Esophagus squamous epithelium (tissue), 5 donors: ENCODE results near the gene MTERF4. TPM values are rescaled to one million over a fixed set of nuclear protein-coding genes. Genes with fewer than 3 reads are reported as not detected.

Experiments
- DNase-seq: peaks from one replicate; lab custom pipeline; 2025; lab: John Stamatoyannopoulos, UW
- H3K27ac ChIP-seq, 4 donors: fragments of 200-600 bp; sonication (generic); one replicate each; pipeline ENCODE4 v1.5.1; 2016 to 2019; ENCODE audit warnings: mild to moderate bottlenecking in 1 of 4
- H3K27me3 ChIP-seq, 4 donors: fragments of 200-600 bp; sonication (generic); 1 replicate in 3 of 4; 2 replicates in 1 of 4; pipeline versions ENCODE4 v1.5.1 to v1.6.0; 2017 to 2021; ENCODE audit warnings: antibody characterized with exemption in 1 of 4
- H3K36me3 ChIP-seq, 3 donors: fragments of 200-600 bp; sonication (generic); one replicate each; pipeline ENCODE4 v1.5.1; 2016 to 2019
- H3K4me1 ChIP-seq, 3 donors: fragments of 200-600 bp; sonication (generic); one replicate each; pipeline ENCODE4 v1.5.1; 2017 to 2019
- H3K4me3 ChIP-seq, 4 donors: fragments of 200-600 bp; sonication (generic); 1 replicate in 3 of 4; 2 replicates in 1 of 4; pipeline ENCODE4 v1.5.1; 2016 to 2019; ENCODE audit warnings: mild to moderate bottlenecking in 2 of 4, moderate library complexity in 1 of 4
- H3K9me3 ChIP-seq, 3 donors: fragments of 200-600 bp; sonication (generic); one replicate each; pipeline ENCODE4 v1.5.1; 2016 to 2019
- POLR2A ChIP-seq, 4 donors: fragments of 450-650 bp; IDR thresholded peaks; one replicate each; pipeline ENCODE4 v1.6.1; 2017; ENCODE audit warnings: antibody characterized with exemption in 4 of 4, mild to moderate bottlenecking in 4 of 4, moderate library complexity in 3 of 4
- WGBS, 2 donors: methylation state at CpG; one replicate each; pipeline ENCODE4 v1.1.5; 2018; 5-methylcytosine and 5-hydroxymethylcytosine counted together
- intact Hi-C: fragments of 100-400 bp; cut with DNase I; formaldehyde crosslinking; loops from one replicate; pipeline ENCODE4 v1.15.0; 2022
- total RNA-seq, 4 donors: library from RNA; depleted of rRNA; stranded (reverse); fragments of >200 nt; gene quantifications; one replicate each; pipeline ENCODE4 v1.1.0, GENCODE V29; 2016
- TF ChIP-seq, protein P1 (sequence below), 6 experiments: fragments of 450-650 bp in 4 of 6; fragments of 200-600 bp in 2 of 6; sonication (generic) in 2 of 6; IDR thresholded peaks; one replicate each; pipeline ENCODE4 v1.5.1; 2016 to 2019; ENCODE audit warnings: antibody characterized with exemption in 6 of 6, mild to moderate bottlenecking in 4 of 6, moderate library complexity in 4 of 6
- donor health status: DM: yes; HTN: yes; CAD: no.

The MTERF4 gene
- total RNA-seq, 4 donors from 2014 or later: 27.7 to 37.0 (median 35.4) TPM

DNA sequence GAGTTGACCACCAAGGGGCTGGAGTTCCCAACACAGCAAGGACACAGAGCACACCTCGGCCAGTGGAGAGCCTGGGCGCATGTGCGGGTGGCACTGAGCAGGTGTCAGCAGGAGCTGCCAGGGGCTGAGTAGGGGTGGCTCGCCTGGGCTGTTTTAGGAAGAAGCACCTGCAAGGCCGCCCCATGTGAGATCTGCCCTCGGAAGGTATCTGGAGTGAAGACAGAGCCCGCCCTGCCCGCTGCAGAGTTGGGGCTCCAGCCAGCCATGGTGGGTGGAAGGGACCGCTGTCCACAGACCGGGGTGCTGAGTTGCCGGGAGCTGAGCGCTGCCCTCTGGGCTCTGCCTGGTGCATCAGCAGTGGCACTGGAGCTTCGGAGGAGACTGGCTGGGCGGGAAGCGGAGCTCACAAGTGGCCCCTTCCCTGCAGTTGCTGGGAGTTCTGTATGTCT is 35.2 kb downstream of the MTERF4 start:
- H3K27me3 ChIP-seq: peaks cover 0 to 13% (median 0%) of the 10 kb centered on the region in 4 donors
- TF ChIP-seq, protein P1, sequence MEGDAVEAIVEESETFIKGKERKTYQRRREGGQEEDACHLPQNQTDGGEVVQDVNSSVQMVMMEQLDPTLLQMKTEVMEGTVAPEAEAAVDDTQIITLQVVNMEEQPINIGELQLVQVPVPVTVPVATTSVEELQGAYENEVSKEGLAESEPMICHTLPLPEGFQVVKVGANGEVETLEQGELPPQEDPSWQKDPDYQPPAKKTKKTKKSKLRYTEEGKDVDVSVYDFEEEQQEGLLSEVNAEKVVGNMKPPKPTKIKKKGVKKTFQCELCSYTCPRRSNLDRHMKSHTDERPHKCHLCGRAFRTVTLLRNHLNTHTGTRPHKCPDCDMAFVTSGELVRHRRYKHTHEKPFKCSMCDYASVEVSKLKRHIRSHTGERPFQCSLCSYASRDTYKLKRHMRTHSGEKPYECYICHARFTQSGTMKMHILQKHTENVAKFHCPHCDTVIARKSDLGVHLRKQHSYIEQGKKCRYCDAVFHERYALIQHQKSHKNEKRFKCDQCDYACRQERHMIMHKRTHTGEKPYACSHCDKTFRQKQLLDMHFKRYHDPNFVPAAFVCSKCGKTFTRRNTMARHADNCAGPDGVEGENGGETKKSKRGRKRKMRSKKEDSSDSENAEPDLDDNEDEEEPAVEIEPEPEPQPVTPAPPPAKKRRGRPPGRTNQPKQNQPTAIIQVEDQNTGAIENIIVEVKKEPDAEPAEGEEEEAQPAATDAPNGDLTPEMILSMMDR (IDR thresholded peaks at IDR 0.05): no peak
- TF ChIP-seq POLR2A (IDR thresholded peaks at IDR 0.05): no peak
- intact Hi-C loops: no loop called here
- H3K4me3 ChIP-seq: no peak overlapping the region
- H3K9me3 ChIP-seq: no peaks in the 10 kb centered on the region
- no peak for DNase-seq
- peaks cover 0 to 65% (median 0%) of the 10 kb centered on the region in 3 donors for H3K36me3 ChIP-seq
- 88% methylated on average over 6 of the region's 15 CpGs; no CpG with 5 or more reads in 1 of the 2 donors for WGBS, 2 donors
- no peak overlapping the region for H3K27ac ChIP-seq
- peaks cover 8 to 29% (median 17%) of the 10 kb centered on the region in 3 donors for H3K4me1 ChIP-seq

DNA sequence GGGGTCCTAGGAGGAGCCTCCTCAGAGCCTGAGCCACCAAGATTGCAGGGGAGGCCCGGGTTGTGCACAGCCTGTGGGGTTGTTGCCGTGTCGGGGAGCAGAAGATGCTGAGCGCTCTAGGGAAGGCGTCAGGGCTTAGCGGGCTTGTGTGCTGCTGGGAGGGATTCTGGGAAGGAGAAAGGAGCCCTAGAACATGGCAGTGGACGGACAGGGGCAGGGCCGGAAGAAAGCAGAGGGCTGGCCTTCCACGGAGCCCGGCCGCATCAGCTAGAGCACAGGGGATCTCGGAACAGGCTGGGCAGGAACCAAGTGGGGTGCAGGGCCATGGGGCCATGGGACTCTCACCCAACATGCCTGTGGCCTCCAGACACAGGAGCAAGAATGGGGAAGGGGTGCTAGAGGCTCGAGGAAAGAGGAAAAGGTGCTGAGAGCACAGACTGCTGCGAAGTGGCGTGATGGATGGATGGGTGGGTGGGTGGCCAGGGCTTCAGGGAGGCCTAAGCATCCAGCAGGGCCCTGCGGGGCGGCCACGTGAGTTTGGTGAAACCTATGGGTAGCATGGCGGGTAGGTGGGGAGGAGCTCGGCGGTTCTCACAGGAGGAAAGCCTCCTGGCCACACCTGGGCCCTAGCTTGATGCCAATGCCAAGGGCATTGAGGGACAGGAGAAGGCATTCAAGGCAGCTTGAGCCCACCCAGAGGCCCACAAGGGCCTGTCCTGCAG is 35.8 kb downstream of the MTERF4 start:
- Histone ChIP-seq H3K36me3 (peaks cover 0 to 61% (median 0%) of the 10 kb centered on the region in 3 donors), H3K4me1 (peaks cover 10 to 35% (median 17%) of the 10 kb centered on the region in 3 donors), H3K27me3 (peaks cover 0 to 13% (median 0%) of the 10 kb centered on the region in 4 donors), H3K27ac (no peak overlapping the region), H3K4me3 (no peak overlapping the region), H3K9me3 (no peaks in the 10 kb centered on the region)
- intact Hi-C loops: no loop called here
- no peak for TF ChIP-seq POLR2A (IDR thresholded peaks at IDR 0.05)
- TF ChIP-seq, protein P1 (IDR thresholded peaks at IDR 0.05): no peak
- WGBS, 2 donors: 89 to 90% methylated on average over 13 to 16 of the region's 21 CpGs
- DNase-seq: no peak

DNA sequence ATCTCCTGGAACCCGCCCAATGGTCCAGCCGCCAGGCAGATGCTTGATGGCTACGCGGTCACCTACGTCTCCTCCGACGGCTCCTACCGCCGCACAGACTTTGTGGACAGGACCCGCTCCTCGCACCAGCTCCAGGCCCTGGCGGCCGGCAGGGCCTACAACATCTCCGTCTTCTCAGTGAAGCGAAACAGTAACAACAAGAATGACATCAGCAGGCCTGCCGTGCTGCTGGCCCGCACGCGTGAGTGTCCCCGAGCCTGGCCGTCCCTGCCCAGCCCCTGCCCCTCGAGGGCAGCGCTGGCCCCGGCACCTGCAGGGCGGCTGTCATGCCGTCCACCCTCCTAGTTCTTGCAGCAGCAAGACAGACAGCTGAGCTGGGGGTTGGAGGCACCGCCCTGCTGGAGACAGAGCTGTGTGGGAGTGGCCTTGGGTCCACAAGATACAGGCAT is 36.7 kb downstream of the MTERF4 start:
- peaks cover 0 to 51% (median 0%) of the 10 kb centered on the region in 3 donors for H3K36me3 ChIP-seq
- peaks cover 10 to 44% (median 17%) of the 10 kb centered on the region in 3 donors for H3K4me1 ChIP-seq
- no peak for DNase-seq
- intact Hi-C loops: no loop called here
- H3K9me3 ChIP-seq: no peaks in the 10 kb centered on the region
- no peak for TF ChIP-seq POLR2A (IDR thresholded peaks at IDR 0.05)
- TF ChIP-seq, protein P1 (IDR thresholded peaks at IDR 0.05): no peak
- WGBS, 2 donors: 83 to 93% methylated on average over 1 to 2 of the region's 27 CpGs
- peaks cover 0 to 13% (median 0%) of the 10 kb centered on the region in 4 donors for H3K27me3 ChIP-seq
- no peak overlapping the region for H3K27ac ChIP-seq
- H3K4me3 ChIP-seq: no peak overlapping the region

DNA sequence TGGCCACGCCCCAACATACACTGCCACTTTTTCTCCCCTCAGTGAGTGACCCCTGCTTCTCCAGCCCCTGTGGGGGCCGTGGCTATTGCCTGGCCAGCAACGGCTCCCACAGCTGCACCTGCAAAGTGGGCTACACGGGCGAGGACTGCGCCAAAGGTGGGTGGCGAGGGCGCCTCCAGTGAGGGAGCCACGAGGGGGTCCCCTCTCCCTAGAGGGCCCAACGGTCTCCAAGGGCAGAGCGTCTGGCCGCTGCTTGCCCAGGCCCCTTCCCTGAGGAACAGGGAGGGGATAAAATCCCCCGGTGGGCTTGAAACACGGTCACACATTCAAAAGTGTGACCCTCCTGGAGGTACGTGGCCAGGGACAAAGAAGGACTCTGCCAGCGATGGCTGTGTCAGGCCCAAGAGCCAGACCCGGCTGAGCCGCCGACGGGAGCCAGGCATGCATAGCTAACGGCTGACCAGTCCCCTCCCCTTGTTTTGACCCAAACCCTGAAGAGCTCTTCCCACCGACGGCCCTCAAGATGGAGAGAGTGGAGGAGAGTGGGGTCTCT is 37.2 kb downstream of the MTERF4 start:
- peak overlapping the region in 1 of 4 donors; percentile 87 for H3K27ac ChIP-seq
- H3K4me3 ChIP-seq: no peak overlapping the region
- no peak for DNase-seq
- H3K27me3 ChIP-seq: peaks cover 0 to 13% (median 0%) of the 10 kb centered on the region in 4 donors
- no peaks in the 10 kb centered on the region for H3K9me3 ChIP-seq
- H3K36me3 ChIP-seq: peaks cover 0 to 46% (median 0%) of the 10 kb centered on the region in 3 donors
- 83 to 93% methylated on average over 9 to 10 of the region's 23 CpGs for WGBS, 2 donors
- intact Hi-C loops: no loop called here
- no peak for TF ChIP-seq POLR2A (IDR thresholded peaks at IDR 0.05)
- TF ChIP-seq, protein P1 (IDR thresholded peaks at IDR 0.05): no peak
- peaks cover 10 to 49% (median 17%) of the 10 kb centered on the region in 3 donors for H3K4me1 ChIP-seq
